HEK293 (cell line): ENCODE measurements around the gene CXCR4.

ENCODE experiments used
- BCL11A ChIP-seq: fragments of 450-650 bp; formaldehyde crosslinking; IDR thresholded peaks from 2 replicates; pipeline ENCODE4 v1.5.1; 2016; ENCODE audit warnings: low read depth, missing biosample characterization, missing genetic modification characterization
- GFI1B ChIP-seq: fragments of 450-650 bp; formaldehyde crosslinking; IDR thresholded peaks from 2 replicates; pipeline ENCODE4 v1.5.1; 2016; ENCODE audit warnings: missing biosample characterization, missing genetic modification characterization
- GLIS1 ChIP-seq: fragments of 450-650 bp; formaldehyde crosslinking; IDR thresholded peaks from 2 replicates; pipeline ENCODE4 v1.5.1; 2016; ENCODE audit warnings: missing biosample characterization, missing genetic modification characterization
- KLF8 ChIP-seq: fragments of 450-650 bp; formaldehyde crosslinking; IDR thresholded peaks from 2 replicates; pipeline ENCODE4 v1.5.1; 2016; ENCODE audit warnings: missing biosample characterization, missing genetic modification characterization
- MEIS1 ChIP-seq: sonication (generic); formaldehyde crosslinking; IDR thresholded peaks from 2 replicates; pipeline ENCODE4 v1.8.1; 2022; ENCODE audit warnings: missing genetic modification reagents, mild to moderate bottlenecking, borderline replicate concordance
- PRDM1 ChIP-seq: fragments of 450-650 bp; formaldehyde crosslinking; IDR thresholded peaks from 2 replicates; pipeline ENCODE4; 2016; ENCODE audit warnings: missing biosample characterization, missing genetic modification characterization
- REPIN1 ChIP-seq: fragments of 450-650 bp; formaldehyde crosslinking; IDR thresholded peaks from 2 replicates; pipeline ENCODE4 v1.5.1; 2017; ENCODE audit warnings: missing biosample characterization, missing genetic modification characterization, low read depth
- WT1 ChIP-seq: fragments of 450-650 bp; formaldehyde crosslinking; IDR thresholded peaks from 2 replicates; pipeline ENCODE4 v1.5.1; 2016; ENCODE audit warnings: missing biosample characterization, missing genetic modification characterization
- ZBTB1 ChIP-seq: fragments of 450-650 bp; formaldehyde crosslinking; IDR thresholded peaks from 2 replicates; pipeline ENCODE4 v1.5.1; 2016; ENCODE audit warnings: missing biosample characterization, missing genetic modification characterization
- ZBTB11 ChIP-seq: fragments of 450-650 bp; formaldehyde crosslinking; conservative IDR thresholded peaks from 2 replicates; pipeline ENCODE4 v1.5.1; 2016; ENCODE audit warnings: low read depth, missing biosample characterization, missing genetic modification characterization
- ZBTB26 ChIP-seq: fragments of 450-650 bp; formaldehyde crosslinking; optimal IDR thresholded peaks from 2 replicates; pipeline ENCODE3; 2016; ENCODE audit warnings: missing biosample characterization, mild to moderate bottlenecking, missing genetic modification characterization
- ZFHX2 ChIP-seq: fragments of 450-650 bp; formaldehyde crosslinking; conservative IDR thresholded peaks from 2 replicates; pipeline ENCODE4 v1.5.1; 2016; ENCODE audit warnings: missing biosample characterization, missing genetic modification characterization
- ZFP3 ChIP-seq: fragments of 450-650 bp; formaldehyde crosslinking; IDR thresholded peaks from 2 replicates; pipeline ENCODE4 v1.5.1; 2016; ENCODE audit warnings: low read depth, missing biosample characterization, missing genetic modification characterization
- ZNF114 ChIP-seq: fragments of 450-650 bp; formaldehyde crosslinking; IDR thresholded peaks from 2 replicates; pipeline ENCODE4 v1.5.0; 2017; ENCODE audit warnings: missing biosample characterization, missing genetic modification characterization
- ZNF26 ChIP-seq: fragments of 450-650 bp; formaldehyde crosslinking; IDR thresholded peaks from 2 replicates; pipeline ENCODE4 v1.5.1; 2016; ENCODE audit warnings: missing biosample characterization, missing genetic modification characterization
- ZNF266 ChIP-seq: fragments of 450-650 bp; formaldehyde crosslinking; IDR thresholded peaks from 2 replicates; pipeline ENCODE4 v1.5.1; 2016; ENCODE audit warnings: missing biosample characterization, missing genetic modification characterization, low read depth
- ZNF324 ChIP-seq: fragments of 450-650 bp; formaldehyde crosslinking; IDR thresholded peaks from 2 replicates; pipeline ENCODE4 v1.5.1; 2016; ENCODE audit warnings: missing biosample characterization, missing genetic modification characterization
- ZNF362 ChIP-seq: fragments of 450-650 bp; formaldehyde crosslinking; IDR thresholded peaks from 2 replicates; pipeline ENCODE4 v1.5.1; 2016; ENCODE audit warnings: missing biosample characterization, missing genetic modification characterization
- ZNF37A ChIP-seq: fragments of 450-650 bp; IDR thresholded peaks from 2 replicates; pipeline ENCODE4 v1.5.1; 2018; ENCODE audit warnings: missing biosample characterization, missing genetic modification characterization
- ZNF423 ChIP-seq: fragments of 450-650 bp; formaldehyde crosslinking; IDR thresholded peaks from 2 replicates; pipeline ENCODE4 v1.5.1; 2016; ENCODE audit warnings: missing biosample characterization, missing genetic modification characterization
- ZNF48 ChIP-seq: fragments of 450-650 bp; formaldehyde crosslinking; IDR thresholded peaks from 2 replicates; pipeline ENCODE4 v1.5.1; 2016; ENCODE audit warnings: missing biosample characterization, missing genetic modification characterization
- ZNF580 ChIP-seq: fragments of 450-650 bp; formaldehyde crosslinking; IDR thresholded peaks from 2 replicates; pipeline ENCODE4 v1.5.1; 2016; ENCODE audit warnings: missing biosample characterization, missing genetic modification characterization
- ZNF629 ChIP-seq: fragments of 450-650 bp; formaldehyde crosslinking; IDR thresholded peaks from 2 replicates; pipeline ENCODE4 v1.5.1; 2017; ENCODE audit warnings: missing biosample characterization, missing genetic modification characterization
- ZNF670 ChIP-seq: fragments of 450-650 bp; formaldehyde crosslinking; IDR thresholded peaks from 2 replicates; pipeline ENCODE4 v1.5.1; 2016; ENCODE audit warnings: missing biosample characterization, missing genetic modification characterization, low read depth
- ZNF692 ChIP-seq: fragments of 450-650 bp; formaldehyde crosslinking; IDR thresholded peaks from 2 replicates; pipeline ENCODE4 v1.5.1; 2016; ENCODE audit warnings: missing biosample characterization, missing genetic modification characterization
- ZNF76 ChIP-seq: fragments of 450-650 bp; formaldehyde crosslinking; IDR thresholded peaks from 2 replicates; pipeline ENCODE4; 2016; ENCODE audit warnings: low read depth, missing biosample characterization, missing genetic modification characterization, borderline replicate concordance
- ZNF830 ChIP-seq: fragments of 450-650 bp; IDR thresholded peaks from 2 replicates; pipeline ENCODE4 v1.5.0; 2018; ENCODE audit warnings: missing biosample characterization, missing genetic modification characterization, low read depth, mild to moderate bottlenecking, moderate library complexity

CXCR4 gene

GRCh38 chr2:136116813-136117390 is 1.0 kb downstream of the CXCR4 start (continued):
- TF ChIP-seq ZNF629 (no peak), WT1 (tag by site-specific recombination) (no peak), ZNF76 (tag by site-specific recombination) (no peak), ZNF423 (tag by site-specific recombination) (peak; percentile 23; the same call in 1 of the 2 replicates), ZBTB11 (no peak), ZNF362 (tag by site-specific recombination) (no peak), BCL11A (tag by site-specific recombination) (no peak), ZBTB1 (tag by site-specific recombination) (no peak), ZFHX2 (tag by site-specific recombination) (peak; percentile 84), ZNF670 (tag by site-specific recombination) (no peak), ZNF114 (tag by site-specific recombination) (no peak), ZNF324 (no peak), ZNF692 (no peak), ZNF48 (tag by site-specific recombination) (no peak), GLIS1 (tag by site-specific recombination) (peak; percentile 32; the same call in 1 of the 2 replicates), ZNF37A (tag by site-specific recombination) (no peak), ZNF830 (tag by site-specific recombination) (no peak), MEIS1 (no peak), ZBTB26 (peak; percentile 65), REPIN1 (no peak), PRDM1 (tag by site-specific recombination) (no peak), ZNF580 (tag by site-specific recombination) (no peak), GFI1B (tag by site-specific recombination) (no peak), ZFP3 (no peak), ZNF266 (tag by site-specific recombination) (no peak), ZNF26 (tag by site-specific recombination) (no peak), KLF8 (tag by site-specific recombination) (0 out of 2 replicates have a peak, but pooled peaks have one; percentile 35)
- TF ChIP-seq, all 188 proteins: peak for 10
